NCI-H460 (cell line): ENCODE data around the gene PMS1. TPM values are rescaled to one million over a fixed set of nuclear protein-coding genes. Genes with fewer than 3 reads are reported as not detected.
"Not testable (repeated sequence)": the region's sequence is repeated elsewhere in the genome, so short reads cannot be mapped to it uniquely, and the experiment has no call there.

Source experiments
- DNase-seq: peaks from one replicate; pipeline ENCODE4 v3.0.0-alpha.2; 2016; ENCODE audit warnings: low read depth; ENCODE audit errors: extremely low read depth
- total RNA-seq: library from RNA; depleted of rRNA; stranded (reverse); fragments of >200 nt; shearing (Covaris generic); gene quantifications from 2 replicates; pipeline ENCODE4 v1.2.3, GENCODE V29; 2014

PMS1 gene
- total RNA-seq, 1 experiment from 2014 or later = 31.0 TPM

GRCh38 chr2:189803431-189803830 is 19.2 kb downstream of the PMS1 start:
- no peak for DNase-seq

- no peak for DNase-seq
Measured at GRCh38 chr2:189818249-189819038, 34.2 kb downstream of the PMS1 start.

- no peak for DNase-seq
Measured at GRCh38 chr2:189819297-189819704, 35.1 kb downstream of the PMS1 start.

DNA sequence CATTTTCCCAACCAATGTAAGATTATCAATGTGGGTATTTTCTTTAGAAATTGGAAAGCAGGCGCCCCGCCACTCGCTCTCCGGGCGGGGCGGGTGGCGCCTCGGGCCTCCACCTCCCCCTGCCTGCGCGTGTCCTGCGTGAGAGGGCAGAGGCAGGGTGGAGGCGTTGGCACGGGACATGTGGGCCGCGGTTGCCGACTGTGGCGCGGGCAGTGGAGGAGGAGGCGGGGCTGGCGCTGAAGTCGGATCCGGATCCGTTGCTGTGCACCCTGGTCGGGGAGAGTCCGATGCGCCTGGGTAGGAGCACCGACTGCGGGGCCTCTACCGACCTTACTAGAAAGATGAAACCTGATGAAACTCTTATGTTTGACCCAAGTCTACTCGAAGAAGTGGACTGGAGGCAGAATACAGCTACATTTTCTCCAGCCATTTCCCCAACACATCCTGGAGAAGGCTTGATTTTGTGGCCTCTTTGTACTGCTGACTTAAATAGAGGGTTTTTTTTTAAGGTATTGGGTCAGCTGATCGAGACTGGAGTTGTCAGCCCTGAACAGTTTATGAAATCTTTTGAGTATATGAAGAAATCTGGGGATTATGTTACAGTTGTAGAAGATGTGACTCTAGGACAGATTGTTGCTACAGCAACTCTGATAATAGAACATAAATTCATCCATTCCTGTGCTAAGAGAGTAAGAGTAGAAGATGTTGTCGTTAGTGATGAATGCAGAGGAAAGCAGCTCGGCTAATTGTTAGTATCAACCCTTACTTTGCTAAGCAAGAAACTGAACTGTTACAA is 37.9 kb downstream of the PMS1 start:
- DNase-seq = no peak

DNA sequence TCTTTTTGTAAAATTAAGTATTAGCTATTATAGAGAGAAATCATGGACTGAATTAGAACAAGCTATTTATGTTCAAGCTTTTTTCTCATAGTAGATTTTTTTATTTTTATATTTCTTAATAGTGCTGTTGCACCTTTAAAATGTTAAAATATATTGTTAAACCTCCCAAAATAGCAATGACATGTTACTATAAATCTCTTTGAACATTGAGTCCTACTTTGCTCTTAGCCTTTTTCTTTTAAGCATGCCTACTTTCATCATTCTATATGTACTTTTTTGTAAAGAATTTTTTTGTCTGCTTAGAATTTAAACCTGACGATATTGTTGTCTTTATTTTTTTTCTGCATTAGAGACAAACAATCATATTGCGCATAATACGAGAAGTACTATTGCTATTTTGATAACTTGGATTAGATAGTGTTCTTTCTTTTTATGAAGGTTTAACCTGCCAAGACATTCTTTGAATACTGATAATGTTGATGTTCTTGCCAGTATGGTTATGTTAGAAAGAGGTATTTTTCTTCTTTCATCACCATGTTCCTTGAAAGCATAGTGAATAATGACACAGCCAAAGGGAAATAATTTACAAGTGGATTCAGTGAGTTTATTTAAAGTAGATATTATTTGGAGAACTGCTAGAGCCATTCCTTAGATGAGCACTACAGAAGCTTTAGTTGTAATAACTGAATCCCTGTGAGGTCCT is 40.6 kb downstream of the PMS1 start:
- DNase-seq = no peak

DNA sequence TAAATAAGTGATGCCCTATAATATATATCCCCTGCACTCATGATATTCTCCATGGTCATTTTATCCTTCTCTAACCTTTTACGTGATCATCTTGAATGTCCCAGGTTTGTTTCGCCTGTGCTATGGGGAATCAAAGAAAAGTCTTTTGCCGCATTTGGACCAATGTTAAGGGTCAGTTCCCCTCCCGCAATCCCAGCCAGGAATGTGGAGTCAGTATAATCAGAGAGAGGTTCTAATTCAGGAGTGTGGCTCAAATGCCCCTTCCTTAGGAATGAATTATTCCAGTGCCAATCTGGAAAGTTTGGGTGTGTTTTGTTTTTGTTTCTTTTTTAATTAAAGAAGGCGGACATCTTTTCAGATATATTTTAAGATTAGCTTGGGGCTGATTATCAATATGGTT is 41.8 kb downstream of the PMS1 start:
- DNase-seq = no peak

DNA sequence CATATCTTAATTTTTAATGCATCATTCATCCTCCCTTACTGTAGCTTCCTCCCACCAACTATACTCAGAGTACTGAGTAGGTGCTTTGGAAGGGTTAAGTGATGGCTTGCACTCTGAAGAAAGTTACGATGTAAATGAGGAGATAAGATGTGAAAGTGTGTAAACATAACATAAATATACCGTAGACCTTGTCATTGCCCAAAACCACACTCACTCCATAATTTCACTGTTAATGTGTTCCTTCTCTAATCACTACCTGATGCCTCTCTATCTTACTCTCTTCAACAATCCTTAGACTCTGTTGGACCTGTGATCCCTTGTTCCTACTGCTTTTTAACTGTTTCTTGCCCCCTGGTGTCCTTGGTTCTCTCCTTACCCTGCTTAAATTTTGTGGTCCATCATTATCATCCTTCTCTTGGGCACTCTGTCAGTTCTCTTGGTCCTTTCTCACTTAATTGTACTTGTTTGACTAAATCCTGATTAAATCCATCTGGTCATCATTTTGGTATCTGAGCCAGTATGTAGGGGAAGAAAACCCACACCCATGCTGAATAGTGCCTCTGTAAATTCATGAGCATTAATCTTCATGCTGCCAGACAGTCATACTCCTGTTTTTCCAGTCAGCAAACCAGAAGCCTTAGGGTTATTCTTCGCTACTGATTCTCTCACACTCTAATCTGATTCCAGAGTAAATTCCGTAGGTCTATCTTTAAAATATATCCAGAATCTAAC is 45.0 kb downstream of the PMS1 start:
- DNase-seq = no peak

- no peak for DNase-seq
Measured at GRCh38 chr2:189830510-189830909, 46.3 kb downstream of the PMS1 start.

DNA sequence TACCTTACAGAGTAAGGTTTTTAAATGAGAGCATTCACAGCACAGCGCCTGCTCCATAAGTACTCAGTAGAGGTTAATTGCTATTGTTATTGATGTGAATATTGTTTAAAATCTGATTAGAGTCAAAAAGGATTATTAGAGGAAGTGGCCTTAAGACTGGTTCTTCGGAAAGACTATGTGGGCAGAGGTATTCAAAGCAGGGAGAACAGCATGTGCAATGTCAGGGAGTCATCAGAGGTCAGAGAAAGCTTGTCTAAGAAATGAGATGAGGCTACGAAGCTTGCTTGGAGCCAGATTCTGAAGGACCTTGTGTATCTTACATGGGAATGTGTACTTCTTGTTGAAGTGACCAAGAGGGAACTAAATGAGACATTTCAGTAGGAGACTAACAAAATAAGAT is 49.8 kb downstream of the PMS1 start:
- DNase-seq = no peak

- not testable (repeated sequence) for DNase-seq
Measured at GRCh38 chr2:189834642-189835041, 50.4 kb downstream of the PMS1 start.

- peak; percentile 38 for DNase-seq
Measured at GRCh38 chr2:189835855-189836558, 51.8 kb downstream of the PMS1 start.

DNA sequence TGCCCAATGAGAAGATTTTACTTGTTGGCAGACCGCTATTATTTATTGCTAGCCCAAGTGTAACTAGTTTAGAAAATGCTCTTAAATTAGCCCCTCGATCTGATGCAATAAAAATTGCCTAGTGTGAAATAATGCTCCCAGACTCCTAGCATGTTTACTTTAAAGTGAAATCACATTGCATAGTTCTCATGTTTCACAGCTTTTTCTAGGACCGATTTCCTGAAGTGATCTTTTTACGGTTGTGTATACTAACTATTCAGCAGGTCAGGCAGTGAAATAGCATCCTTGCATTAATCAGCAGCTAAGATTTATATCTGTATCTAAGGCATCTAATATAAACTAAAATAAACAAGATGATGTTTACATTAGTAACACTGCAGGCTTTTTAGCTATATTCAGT is 52.4 kb downstream of the PMS1 start:
- DNase-seq = peak; percentile 90

GRCh38 chr2:189837326-189837725 is 53.1 kb downstream of the PMS1 start:
- DNase-seq = no peak

DNA sequence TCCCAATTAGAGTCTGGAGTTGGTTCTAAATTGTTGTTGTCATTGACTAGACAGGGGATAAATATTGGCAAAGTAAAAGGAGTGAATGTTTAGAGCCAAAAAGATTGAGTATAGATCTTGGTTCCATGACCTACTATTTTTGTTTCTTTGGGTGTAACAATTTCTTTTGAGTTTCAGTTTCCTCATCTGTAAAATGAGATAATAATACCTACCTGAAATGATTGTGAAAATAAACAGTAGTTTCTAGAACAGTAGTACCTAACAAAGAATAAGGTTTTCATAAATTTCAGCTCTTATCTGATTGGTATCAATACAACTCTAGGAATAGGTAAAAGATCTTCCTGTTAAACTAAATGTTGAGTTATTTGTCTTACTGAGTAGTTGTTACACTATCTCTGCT is 56.8 kb downstream of the PMS1 start:
- DNase-seq = no peak

DNA sequence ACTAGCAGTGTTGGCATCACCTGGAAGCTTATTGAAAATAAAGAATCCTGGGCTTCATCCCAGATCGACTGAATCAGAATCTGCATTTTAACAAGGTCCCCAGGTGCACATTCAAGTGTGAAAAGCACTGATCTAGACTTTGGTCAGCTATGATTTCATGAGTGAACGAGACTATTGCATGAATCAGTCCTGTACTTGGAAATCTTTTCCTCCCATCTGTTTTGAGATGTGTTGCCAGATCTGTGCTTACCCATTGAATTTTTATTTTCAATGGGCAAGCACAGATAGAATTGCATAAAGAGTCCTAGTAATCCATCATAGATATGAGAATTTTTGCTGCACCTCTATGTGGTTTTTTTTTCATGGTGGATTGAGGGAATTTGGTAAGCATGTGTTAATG is 64.0 kb downstream of the PMS1 start:
- DNase-seq = no peak

GRCh38 chr2:189849550-189849949 is 65.3 kb downstream of the PMS1 start:
- DNase-seq = no peak

- no peak for DNase-seq
Measured at GRCh38 chr2:189851174-189851826, 67.0 kb downstream of the PMS1 start.

- no peak for DNase-seq
Measured at GRCh38 chr2:189854187-189854586, 69.9 kb downstream of the PMS1 start.

DNA sequence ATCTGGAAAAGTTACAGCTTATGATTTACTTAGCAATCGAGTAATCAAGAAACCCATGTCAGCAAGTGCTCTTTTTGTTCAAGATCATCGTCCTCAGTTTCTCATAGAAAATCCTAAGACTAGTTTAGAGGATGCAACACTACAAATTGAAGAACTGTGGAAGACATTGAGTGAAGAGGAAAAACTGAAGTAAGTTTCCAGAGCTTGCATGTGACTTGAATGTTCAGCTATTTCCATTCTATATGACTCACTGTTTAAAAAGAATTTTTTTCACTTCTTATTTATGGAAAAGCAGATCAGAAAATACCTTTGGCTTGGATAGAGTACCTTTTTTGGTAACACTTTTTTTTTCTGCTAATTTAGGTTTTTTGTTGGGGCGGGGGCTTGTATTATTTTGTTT is 70.7 kb downstream of the PMS1 start:
- DNase-seq = no peak

- no peak for DNase-seq
Measured at GRCh38 chr2:189858291-189858690, 74.0 kb downstream of the PMS1 start.
